GM12878 (cell line): ENCODE measurements around the gene HABP2. TPM values are rescaled to one million over a fixed set of nuclear protein-coding genes. Genes with fewer than 3 reads are reported as not detected.

ENCODE experiments used
- ATAC-seq: fragments of 200-7000 bp; cut with Tn5 transposase; 3 replicates; pipeline ENCODE4 v1.9.1; 2020; ENCODE audit warnings: mild to moderate bottlenecking, moderate library complexity
- BruUV-seq: library from RNA; stranded (reverse); fragments of 400-500 nt; replicated peaks from 2 replicates; lab custom pipeline; 2021; lab: Mats Ljungman, UMichigan
- CTCF ChIA-PET: fragments of 300-600 bp; sonication (Branson Sonifier 250); formaldehyde crosslinking; extraction: SDS; loops from one replicate; lab custom pipeline; 2021; ENCODE audit warnings: inconsistent platforms; lab: Yijun Ruan, JAX
- POLR2A ChIA-PET: fragments of 350-600 bp; formaldehyde crosslinking; extraction: SDS; loops from one replicate; lab custom pipeline; 2021; ENCODE audit warnings: inconsistent platforms; lab: Charles Lee
- RAD21 ChIA-PET: fragments of 300-600 bp; sonication (Branson Sonifier 250); formaldehyde crosslinking; loops from one replicate; lab custom pipeline; 2023; ENCODE audit warnings: antibody characterized with exemption; ENCODE audit not compliant: unreplicated experiment; lab: Charles Lee
- SMC1A ChIA-PET: fragments of 300-600 bp; sonication (Branson Sonifier 250); formaldehyde crosslinking; loops from one replicate; lab custom pipeline; 2023; ENCODE audit not compliant: unreplicated experiment, uncharacterized antibody; lab: Charles Lee
- DNase-seq: peaks from one replicate; pipeline ENCODE4 v3.0.0-alpha.2; 2011; ENCODE audit warnings: low read depth, low spot score
- FAIRE-seq: peaks from 3 replicates; lab custom pipeline; 2011; peaks lifted over from hg19 to GRCh38; lab: Jason Lieb, UNC
- H2AFZ ChIP-seq: 2 replicates; pipeline ENCODE4 v1.6.0; 2011; ENCODE audit warnings: low read depth, low read length, control low read depth; ENCODE audit not compliant: control insufficient read depth
- H3K27ac ChIP-seq: 2 replicates; pipeline ENCODE4 v1.5.1; 2011; ENCODE audit warnings: control low read depth; ENCODE audit not compliant: control insufficient read depth, insufficient read depth
- H3K27me3 ChIP-seq, 2 experiments: replicated peaks in 1 of 2; 2 replicates each; pipeline versions ENCODE4 v1.6.0 to v1.6.1; 2011; ENCODE audit warnings: low read length in 1 of 2; ENCODE audit not compliant: control insufficient read depth in 2 of 2, insufficient read depth in 2 of 2
- H3K36me3 ChIP-seq, 2 experiments: 2 replicates each; pipeline ENCODE4 v1.5.1; 2011; ENCODE audit warnings: low read length in 1 of 2; ENCODE audit not compliant: control insufficient read depth in 2 of 2, insufficient read depth in 2 of 2
- H3K4me1 ChIP-seq: 2 replicates; pipeline ENCODE4 v1.6.1; 2011; ENCODE audit warnings: mild to moderate bottlenecking, low read length, moderate library complexity, mixed read lengths; ENCODE audit not compliant: control insufficient read depth, insufficient read depth
- H3K4me2 ChIP-seq: 2 replicates; pipeline ENCODE4 v1.6.0; 2011; ENCODE audit warnings: control low read depth; ENCODE audit not compliant: control insufficient read depth, insufficient read depth
- H3K4me3 ChIP-seq: fragments of 200-600 bp; sonication (generic); 2 replicates; pipeline ENCODE4 v1.5.1; 2016
- H3K79me2 ChIP-seq: 2 replicates; pipeline ENCODE4 v1.6.0; 2011; ENCODE audit warnings: low read length; ENCODE audit not compliant: control insufficient read depth, insufficient read depth
- H3K9ac ChIP-seq: 2 replicates; pipeline ENCODE4 v1.8.0; 2011; ENCODE audit warnings: low read length, control low read depth, mixed read lengths; ENCODE audit not compliant: control insufficient read depth, insufficient read depth
- H3K9me3 ChIP-seq: replicated peaks from 3 replicates; pipeline ENCODE4 v1.5.1; 2011; ENCODE audit warnings: mild to moderate bottlenecking, low read length; ENCODE audit not compliant: control insufficient read depth, insufficient read depth
- H4K20me1 ChIP-seq: 2 replicates; pipeline ENCODE4 v1.6.0; 2011; ENCODE audit not compliant: control insufficient read depth, insufficient read depth
- HDGF ChIP-seq: fragments of 450-650 bp; IDR thresholded peaks from 2 replicates; pipeline ENCODE4 v1.6.1; 2016; ENCODE audit warnings: antibody characterized with exemption
- MTA2 ChIP-seq: fragments of 450-650 bp; IDR thresholded peaks from 2 replicates; pipeline ENCODE4 v1.6.1; 2016; ENCODE audit warnings: low read depth, mild to moderate bottlenecking, moderate library complexity
- MTA3 ChIP-seq: IDR thresholded peaks from 2 replicates; pipeline ENCODE4 v1.6.1; 2012; ENCODE audit warnings: low read length, inconsistent platforms, borderline replicate concordance
- NBN ChIP-seq: fragments of 450-650 bp; IDR thresholded peaks from 2 replicates; pipeline ENCODE4 v1.6.1; 2016
- POLR2AphosphoS5 ChIP-seq: IDR thresholded peaks from 2 replicates; pipeline ENCODE4 v1.6.1; 2011; ENCODE audit warnings: mild to moderate bottlenecking, low read length, inconsistent platforms
- POU2F2 ChIP-seq: IDR thresholded peaks from 3 replicates; pipeline ENCODE4 v1.6.1; 2011; ENCODE audit warnings: low read depth, mild to moderate bottlenecking, low read length, borderline replicate concordance
- SIX5 ChIP-seq: IDR thresholded peaks from 2 replicates; pipeline ENCODE4 v1.6.1; 2011; ENCODE audit warnings: mild to moderate bottlenecking, low read depth, low read length, moderate library complexity; ENCODE audit not compliant: severe bottlenecking
- SMAD5 ChIP-seq: IDR thresholded peaks from 2 replicates; pipeline ENCODE4 v1.6.1; 2016; ENCODE audit warnings: antibody characterized with exemption, low read depth
- TCF7 ChIP-seq: IDR thresholded peaks from 2 replicates; pipeline ENCODE4 v1.6.1; 2014; ENCODE audit warnings: antibody characterized with exemption, borderline replicate concordance
- YY1 ChIP-seq: IDR thresholded peaks from 2 replicates; pipeline ENCODE4 v1.6.1; 2011; ENCODE audit warnings: low read depth, mild to moderate bottlenecking, low read length
- ZNF207 ChIP-seq: fragments of 450-650 bp; IDR thresholded peaks from 2 replicates; pipeline ENCODE4 v1.6.1; 2014; ENCODE audit warnings: antibody characterized with exemption, mild to moderate bottlenecking, borderline replicate concordance
- ZNF274 ChIP-seq: IDR thresholded peaks from one replicate; pipeline ENCODE4 v1.8.0; 2011; ENCODE audit not compliant: insufficient read length, insufficient read depth
- ZSCAN29 ChIP-seq: fragments of 450-650 bp; IDR thresholded peaks from 2 replicates; pipeline ENCODE4 v1.6.1; 2017; ENCODE audit warnings: mild to moderate bottlenecking, moderate library complexity
- WGBS: methylation state at CpG from one replicate; pipeline ENCODE4 v1.1.6; 2016; ENCODE audit warnings: low lambda C conversion rate; ENCODE audit not compliant: insufficient replicate concordance, insufficient coverage; ENCODE audit errors: missing lambda C conversion rate; 5-methylcytosine and 5-hydroxymethylcytosine counted together
- in situ Hi-C: fragments of 300-500 bp; cut with MboI; formaldehyde crosslinking; loops from 9 replicates; pipeline ENCODE4 v1.14.3; 2018; ENCODE audit warnings: mixed read lengths
- intact Hi-C: fragments of 100-400 bp; cut with micrococcal nuclease; formaldehyde crosslinking; loops from one replicate; pipeline ENCODE4 v1.14.2; 2022; ENCODE audit not compliant: unreplicated experiment
- polyA plus RNA-seq, 11 experiments: library from polyadenylated mRNA; depleted of rRNA in 4 of 11; unstranded in 6 of 11; stranded (reverse) in 5 of 11; fragments of >200 nt; fragmentation: Nextera tagmentation in 4 of 11; fragmentation: Illumina TruSeq in 1 of 11; extraction: Ambion mirVana in 4 of 11; extraction: Trizol in 1 of 11; gene quantifications; 1 replicate in 1 of 11; 2 replicates in 10 of 11; pipeline versions ENCODE4 v1.2.1 to v1.2.3, GENCODE V29; 2011 to 2016; ENCODE audit warnings: inconsistent platforms in 2 of 11, missing spikeins in 2 of 11, low read depth in 1 of 11
- total RNA-seq, 4 experiments: library from RNA; depleted of rRNA in 3 of 4; stranded (reverse); fragments of >200 nt in 3 of 4; fragmentation: Illumina TruSeq in 1 of 4; extraction: Trizol in 1 of 4; gene quantifications; 2 replicates each; pipeline versions ENCODE4 v1.2.1 to v1.2.3, GENCODE V29; 2013 to 2021
- TF ChIP-seq, protein P1 (sequence below): IDR thresholded peaks from 2 replicates; pipeline ENCODE4 v1.6.1; 2011; ENCODE audit warnings: borderline replicate concordance, low read depth, mild to moderate bottlenecking, moderate library complexity, mixed read lengths, low read length; ENCODE audit not compliant: insufficient read depth; ENCODE audit errors: extremely low read length
- TF ChIP-seq, protein P2 (sequence below): IDR thresholded peaks from 2 replicates; pipeline ENCODE4 v1.6.1; 2011; ENCODE audit warnings: low read depth, mild to moderate bottlenecking, low read length, moderate library complexity, borderline replicate concordance; ENCODE audit errors: extremely low read depth
- TF ChIP-seq, protein P3 (sequence below): fragments of 450-650 bp; IDR thresholded peaks from 2 replicates; pipeline ENCODE4 v1.6.1; 2017; ENCODE audit warnings: mild to moderate bottlenecking
- TF ChIP-seq, protein P4 (sequence below): fragments of 450-650 bp; IDR thresholded peaks from 2 replicates; pipeline ENCODE4 v1.6.1; 2014; ENCODE audit warnings: mild to moderate bottlenecking

Gene HABP2
- total and polyA plus RNA-seq, 10 of the 15 experiments (the other 5 are each of a cell fraction or from before 2014, with no cell fraction given): 0.13 TPM; not detected in 9

DNA sequence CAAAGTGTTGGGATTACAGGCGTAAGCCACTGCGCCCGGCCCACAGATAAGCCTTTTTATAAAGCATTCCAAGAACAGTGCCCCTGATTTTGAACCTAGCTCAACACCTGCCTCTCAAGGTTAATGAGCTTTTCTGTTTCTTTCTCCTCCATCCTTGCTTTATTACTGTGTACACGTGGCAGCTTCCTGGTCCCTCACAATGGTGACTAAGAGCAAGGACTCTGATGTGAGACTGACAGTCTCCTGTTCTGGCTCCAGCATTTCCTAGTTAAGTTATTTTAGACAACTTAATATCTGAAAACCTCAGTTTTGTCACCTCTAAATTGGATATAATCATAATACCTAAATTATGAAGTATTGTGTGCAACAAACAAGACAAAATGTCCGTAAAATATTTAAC lies 9.9 kb downstream of the HABP2 start:
- H3K4me2 ChIP-seq: no peak overlapping the region
- TF ChIP-seq POU2F2 (no peak), MTA2 (no peak), NBN (no peak), ZNF207 (no peak), YY1 (no peak), SIX5 (no peak), ZNF274 (no peak), POLR2AphosphoS5 (no peak), ZSCAN29 (no peak), SMAD5 (no peak), HDGF (no peak), TCF7 (no peak), MTA3 (no peak)
- TF ChIP-seq, protein P1, sequence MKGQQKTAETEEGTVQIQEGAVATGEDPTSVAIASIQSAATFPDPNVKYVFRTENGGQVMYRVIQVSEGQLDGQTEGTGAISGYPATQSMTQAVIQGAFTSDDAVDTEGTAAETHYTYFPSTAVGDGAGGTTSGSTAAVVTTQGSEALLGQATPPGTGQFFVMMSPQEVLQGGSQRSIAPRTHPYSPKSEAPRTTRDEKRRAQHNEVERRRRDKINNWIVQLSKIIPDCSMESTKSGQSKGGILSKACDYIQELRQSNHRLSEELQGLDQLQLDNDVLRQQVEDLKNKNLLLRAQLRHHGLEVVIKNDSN: no peak
- TF ChIP-seq, protein P2, sequence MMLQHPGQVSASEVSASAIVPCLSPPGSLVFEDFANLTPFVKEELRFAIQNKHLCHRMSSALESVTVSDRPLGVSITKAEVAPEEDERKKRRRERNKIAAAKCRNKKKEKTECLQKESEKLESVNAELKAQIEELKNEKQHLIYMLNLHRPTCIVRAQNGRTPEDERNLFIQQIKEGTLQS: no peak
- TF ChIP-seq, protein P3, sequence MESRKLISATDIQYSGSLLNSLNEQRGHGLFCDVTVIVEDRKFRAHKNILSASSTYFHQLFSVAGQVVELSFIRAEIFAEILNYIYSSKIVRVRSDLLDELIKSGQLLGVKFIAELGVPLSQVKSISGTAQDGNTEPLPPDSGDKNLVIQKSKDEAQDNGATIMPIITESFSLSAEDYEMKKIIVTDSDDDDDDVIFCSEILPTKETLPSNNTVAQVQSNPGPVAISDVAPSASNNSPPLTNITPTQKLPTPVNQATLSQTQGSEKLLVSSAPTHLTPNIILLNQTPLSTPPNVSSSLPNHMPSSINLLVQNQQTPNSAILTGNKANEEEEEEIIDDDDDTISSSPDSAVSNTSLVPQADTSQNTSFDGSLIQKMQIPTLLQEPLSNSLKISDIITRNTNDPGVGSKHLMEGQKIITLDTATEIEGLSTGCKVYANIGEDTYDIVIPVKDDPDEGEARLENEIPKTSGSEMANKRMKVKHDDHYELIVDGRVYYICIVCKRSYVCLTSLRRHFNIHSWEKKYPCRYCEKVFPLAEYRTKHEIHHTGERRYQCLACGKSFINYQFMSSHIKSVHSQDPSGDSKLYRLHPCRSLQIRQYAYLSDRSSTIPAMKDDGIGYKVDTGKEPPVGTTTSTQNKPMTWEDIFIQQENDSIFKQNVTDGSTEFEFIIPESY: no peak
- TF ChIP-seq, protein P4, sequence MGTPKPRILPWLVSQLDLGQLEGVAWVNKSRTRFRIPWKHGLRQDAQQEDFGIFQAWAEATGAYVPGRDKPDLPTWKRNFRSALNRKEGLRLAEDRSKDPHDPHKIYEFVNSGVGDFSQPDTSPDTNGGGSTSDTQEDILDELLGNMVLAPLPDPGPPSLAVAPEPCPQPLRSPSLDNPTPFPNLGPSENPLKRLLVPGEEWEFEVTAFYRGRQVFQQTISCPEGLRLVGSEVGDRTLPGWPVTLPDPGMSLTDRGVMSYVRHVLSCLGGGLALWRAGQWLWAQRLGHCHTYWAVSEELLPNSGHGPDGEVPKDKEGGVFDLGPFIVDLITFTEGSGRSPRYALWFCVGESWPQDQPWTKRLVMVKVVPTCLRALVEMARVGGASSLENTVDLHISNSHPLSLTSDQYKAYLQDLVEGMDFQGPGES: no peak
- H3K36me3 ChIP-seq: no peaks in the 10 kb centered on the region
- DNase-seq (no peak), ATAC-seq (no peak), FAIRE-seq (no peak)
- no TSS peak for BruUV-seq
- no peaks in the 10 kb centered on the region for H3K4me1 ChIP-seq
- RAD21 ChIA-PET: interaction anchor here (1.5 kb wide), 1 partner anchor 41 kb away, joined by 4 read pairs; no protein-coding TSS in a partner anchor
- H3K9me3 ChIP-seq: no peaks in the 10 kb centered on the region
- H3K4me3 ChIP-seq: no peak overlapping the region
- no peak overlapping the region for H3K27ac ChIP-seq
- 88% methylated on average over 5 of the region's 5 CpGs for WGBS
- CTCF ChIA-PET: interaction anchor here (1.1 to 2.1 kb wide), 7 partner anchors 10 to 1197 kb away, joined by 3 to 7 read pairs (median 6); no protein-coding TSS in a partner anchor
- H4K20me1 ChIP-seq: no peaks in the 10 kb centered on the region
- H3K79me2 ChIP-seq: no peaks in the 10 kb centered on the region
- H3K27me3 ChIP-seq: peaks cover 0 to 2% of the 10 kb centered on the region in 2 experiments; a peak in 2 of 4 replicates
- in situ Hi-C loops (no loop called here), intact Hi-C loops (loop anchor here (5.0 to 10.0 kb wide), 2 partner anchors 838 to 1085 kb away; no protein-coding TSS in a partner anchor)
- H3K9ac ChIP-seq: no peak overlapping the region
- SMC1A ChIA-PET: no interaction called here
- no peak overlapping the region for H2AFZ ChIP-seq
- POLR2A ChIA-PET: no interaction called here
